Inflammatory macrophage treated with lipopolysaccharide for 4 hours (primary cell): Measurements from ENCODE around the gene VSTM2L.

Experiments
- DNase-seq: peaks from one replicate; pipeline ENCODE4 v3.0.0-alpha.2; 2020

The VSTM2L gene

DNA sequence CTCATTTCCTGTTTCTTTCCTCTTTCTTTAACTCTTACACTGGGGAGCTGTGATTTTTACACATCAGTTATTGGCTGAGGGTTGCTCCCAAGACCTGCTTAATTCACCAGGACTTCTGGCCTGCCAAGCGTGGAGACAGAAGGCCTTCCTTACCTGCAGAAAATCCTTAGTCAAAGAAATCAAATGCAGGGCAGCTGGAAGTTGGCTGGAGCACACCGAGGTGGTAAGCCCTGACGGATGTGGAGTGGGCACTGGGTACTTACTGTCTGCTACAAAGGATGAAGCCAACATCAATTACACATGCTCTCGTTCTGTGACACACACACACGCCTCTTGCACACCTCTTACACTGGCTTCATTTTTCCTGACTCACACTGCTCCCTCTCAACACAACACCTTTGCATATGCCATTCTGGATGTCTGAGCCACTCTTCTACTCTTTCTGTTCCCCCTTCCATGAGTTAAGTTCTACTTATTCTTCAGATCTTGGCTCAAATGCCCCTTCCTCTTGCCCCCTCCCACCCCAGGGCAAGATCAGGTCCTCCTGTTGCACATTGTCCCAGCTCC is 68.7 kb downstream of the VSTM2L start:
- no peak for DNase-seq

DNA sequence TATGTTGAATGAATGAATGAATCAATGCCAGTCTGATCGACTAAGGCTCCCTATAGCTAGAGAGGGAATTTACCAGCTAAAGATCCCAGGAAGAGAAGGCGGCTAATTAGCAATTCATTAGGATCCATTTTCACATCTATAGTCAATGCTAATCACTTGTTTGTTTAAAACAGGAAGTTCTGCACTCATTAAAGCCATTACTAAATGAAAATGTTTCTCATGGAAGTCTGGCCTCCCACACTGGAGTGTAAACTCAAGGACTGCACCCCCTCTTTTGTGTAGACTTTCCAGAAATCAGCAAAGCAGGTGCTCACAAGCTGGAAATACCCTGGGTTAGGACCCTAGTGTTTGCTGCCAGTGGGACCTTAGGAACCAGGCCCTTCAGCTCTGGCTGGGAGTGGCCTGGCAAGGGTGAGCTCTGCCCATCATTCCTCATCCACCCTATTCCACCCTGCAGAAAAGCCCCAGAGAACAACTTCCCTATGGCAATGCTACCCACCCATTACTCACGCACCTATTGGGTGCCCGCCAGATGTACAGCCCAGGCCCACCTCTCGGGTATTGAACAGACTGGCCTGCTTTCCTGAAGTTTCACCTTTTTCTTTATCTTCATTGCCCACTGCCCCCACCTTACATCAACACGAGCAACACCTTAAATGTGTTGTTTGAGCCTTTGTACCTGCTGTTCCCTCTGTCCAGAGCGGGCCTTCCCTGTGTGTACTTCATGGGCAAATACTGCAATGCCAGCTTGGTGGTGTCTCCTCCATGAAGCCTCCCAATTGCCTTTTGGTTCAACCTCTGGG is 69.5 kb downstream of the VSTM2L start:
- no peak for DNase-seq

DNA sequence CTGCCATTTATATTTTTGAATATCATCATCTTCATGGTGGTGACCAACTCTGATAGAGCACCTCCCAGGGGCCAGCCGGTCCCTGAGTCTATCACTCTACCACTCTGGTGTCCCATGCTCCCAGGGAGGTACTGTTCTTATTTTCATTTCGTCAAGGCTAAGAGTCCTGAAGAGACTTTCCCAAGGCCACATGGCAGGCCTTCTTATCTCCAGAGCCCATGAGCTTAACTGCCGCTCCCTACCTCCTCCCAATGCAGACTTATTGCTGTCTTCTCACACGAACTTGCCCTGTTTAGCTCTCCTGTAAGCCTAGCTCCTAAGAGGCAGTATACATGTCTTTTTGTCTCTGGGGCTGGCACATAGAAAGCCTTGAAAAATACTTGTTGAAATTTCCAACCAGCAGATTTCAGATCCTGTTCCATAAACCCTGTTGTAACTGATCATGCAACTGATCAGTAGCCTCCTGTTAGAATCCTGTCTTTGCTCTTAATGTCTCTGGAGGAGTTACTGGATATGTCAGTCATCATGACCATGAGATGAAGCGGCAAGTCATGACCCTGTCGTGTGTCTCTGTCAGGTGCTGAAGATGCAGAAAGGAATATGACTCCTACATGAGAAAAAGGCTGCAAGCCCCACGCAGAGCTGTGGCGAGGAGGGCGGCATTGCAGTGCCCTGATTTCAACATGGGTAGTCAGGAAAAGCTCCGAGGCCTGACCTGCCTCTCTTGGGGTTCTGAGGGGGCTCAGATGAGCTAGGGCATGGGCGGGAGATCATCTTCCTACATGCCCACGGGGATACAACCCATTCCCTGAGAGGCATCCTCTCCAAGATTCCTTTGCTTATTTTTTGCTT is 70.4 kb downstream of the VSTM2L start:
- DNase-seq, result no peak

DNA sequence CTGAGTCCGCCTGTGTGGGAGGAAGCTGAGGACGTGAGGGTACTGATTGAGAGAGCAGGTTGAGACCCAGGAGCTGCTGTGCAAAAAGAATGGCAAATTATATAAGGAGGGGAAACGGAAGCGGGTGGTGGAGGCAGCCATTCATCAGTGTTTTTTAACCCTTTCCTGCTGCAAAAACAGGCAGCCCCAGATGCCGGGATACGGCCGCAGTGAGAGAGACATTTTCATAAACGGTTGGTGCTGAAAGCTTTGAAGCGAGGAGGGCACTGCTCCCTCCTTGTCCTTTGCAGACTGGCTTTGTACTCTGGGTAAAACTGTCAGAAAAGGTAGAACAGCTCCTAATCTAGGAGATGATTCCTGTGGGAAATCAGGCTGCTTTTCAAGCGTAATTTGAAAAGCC is 74.0 kb downstream of the VSTM2L start:
- DNase-seq, result no peak

DNA sequence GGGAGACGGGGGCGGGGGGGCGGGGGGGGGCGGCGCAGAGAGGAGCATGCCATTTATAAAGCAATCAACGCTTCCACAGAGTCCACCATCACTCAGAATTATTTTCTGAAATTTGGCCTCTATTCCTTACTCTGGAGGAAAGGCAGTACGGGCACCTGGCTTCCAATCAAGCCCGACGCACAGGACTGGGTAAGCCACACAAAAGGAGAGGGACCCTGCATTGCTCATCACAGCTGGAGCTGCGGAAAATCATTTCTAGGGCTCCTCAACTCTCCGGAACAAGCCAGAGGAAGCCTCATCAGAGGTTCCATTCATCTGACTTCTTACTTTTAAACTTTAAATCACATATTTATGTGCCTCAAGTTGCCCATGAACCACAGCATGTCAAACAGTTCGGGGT is 74.4 kb downstream of the VSTM2L start:
- DNase-seq, result no peak

DNA sequence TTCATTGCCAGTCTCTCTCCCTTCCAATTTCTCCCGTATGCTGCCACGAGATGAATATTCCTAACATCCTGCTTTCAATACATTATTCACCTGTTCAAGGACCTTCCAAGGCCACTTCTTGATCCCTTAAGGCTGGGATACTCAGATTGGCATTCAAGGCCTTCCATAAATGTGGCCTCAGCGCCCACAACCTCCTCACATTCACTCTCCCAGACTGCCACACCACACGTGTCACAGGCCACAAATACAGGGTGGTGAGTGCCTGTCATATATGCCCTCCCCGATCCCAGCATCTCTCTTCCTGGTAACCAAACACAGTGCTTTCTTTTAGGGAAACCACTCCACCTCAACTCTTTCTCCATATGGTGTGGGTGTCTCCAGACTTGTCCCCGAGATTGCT is 74.9 kb downstream of the VSTM2L start:
- no peak for DNase-seq

DNA sequence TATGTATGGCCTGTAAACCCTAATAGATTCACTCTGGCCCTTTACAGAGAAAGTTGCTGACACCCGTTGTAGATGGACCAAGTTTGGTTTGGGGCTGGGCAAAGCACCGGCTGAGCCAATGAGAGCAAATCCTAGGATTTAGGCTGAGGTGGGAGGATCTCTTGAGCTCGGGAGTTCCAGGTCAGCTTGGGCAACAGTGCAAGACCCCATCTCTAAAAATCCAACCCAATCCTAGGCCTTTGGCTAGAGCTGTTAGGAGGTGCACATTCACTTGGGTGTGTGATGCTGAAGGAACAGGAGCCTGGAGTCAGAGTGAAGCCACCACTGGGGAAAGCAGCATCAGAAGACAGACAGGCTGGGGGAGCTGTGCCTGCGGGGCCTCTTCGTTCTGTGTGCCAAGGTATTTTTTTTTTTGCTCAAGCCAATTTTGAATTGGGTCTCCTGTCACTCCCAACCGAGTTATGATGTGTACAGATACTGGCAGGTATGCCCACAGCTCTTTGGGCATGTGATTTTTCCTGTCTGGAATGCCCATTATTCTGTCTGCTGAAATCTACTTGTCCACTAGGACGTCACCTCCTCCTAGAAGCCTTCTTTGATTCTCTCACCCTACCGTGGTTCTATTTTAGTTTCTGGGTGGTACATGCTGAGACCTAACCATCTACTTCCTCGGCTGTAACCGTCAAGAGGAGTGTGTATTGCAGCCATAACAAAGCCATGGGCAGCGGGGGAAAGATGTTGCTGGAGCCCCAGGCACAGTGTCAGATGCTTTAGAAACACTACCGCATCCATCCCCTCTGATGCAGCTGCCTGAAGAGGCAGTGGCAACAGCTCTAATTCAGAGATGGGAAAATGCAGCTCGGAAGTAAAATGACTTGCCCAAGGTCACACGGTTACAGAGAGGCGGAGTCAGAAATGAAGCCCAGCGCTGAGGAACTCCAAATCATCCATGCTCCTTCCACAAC is 76.4 kb downstream of the VSTM2L start:
- no peak for DNase-seq

DNA sequence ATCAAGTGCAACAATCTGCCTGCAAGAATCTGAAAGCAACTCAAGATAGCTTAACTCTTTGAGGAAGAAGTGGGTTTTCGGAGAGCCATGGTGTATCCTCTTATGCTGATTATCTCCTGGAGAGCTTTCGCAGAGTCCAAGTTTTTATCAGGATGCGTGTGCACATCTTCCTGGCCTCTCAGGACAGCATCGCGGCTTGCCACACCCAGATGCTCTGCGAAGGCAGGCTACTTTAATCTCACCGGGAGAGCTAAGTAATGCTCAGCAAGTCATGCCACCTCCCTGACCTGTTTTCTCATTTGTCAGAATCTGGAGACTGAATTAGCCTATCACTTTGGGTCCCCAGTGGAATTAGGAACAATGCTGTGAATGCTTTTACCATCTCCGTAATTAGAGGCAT is 77.5 kb downstream of the VSTM2L start:
- DNase-seq, result no peak

DNA sequence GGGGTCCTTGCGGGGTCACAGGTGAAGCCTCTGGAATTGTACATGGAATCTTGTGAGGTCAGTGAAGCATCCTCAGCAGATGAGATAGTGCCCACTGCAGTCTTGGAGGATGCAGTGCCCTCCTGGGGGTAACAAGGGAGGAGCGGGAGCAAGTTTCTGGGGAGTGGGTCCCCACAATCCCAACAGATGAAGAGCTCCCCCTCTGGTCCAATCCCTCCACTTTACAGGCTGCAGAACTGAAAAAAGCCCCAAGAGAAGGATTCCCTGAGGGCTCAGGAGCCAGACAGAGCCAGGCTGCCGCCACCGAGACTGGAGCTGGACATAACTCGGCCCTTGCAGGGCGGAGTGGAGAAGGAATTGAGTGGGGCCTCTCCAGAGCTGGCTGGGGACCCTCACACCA is 77.9 kb downstream of the VSTM2L start:
- DNase-seq, result no peak

DNA sequence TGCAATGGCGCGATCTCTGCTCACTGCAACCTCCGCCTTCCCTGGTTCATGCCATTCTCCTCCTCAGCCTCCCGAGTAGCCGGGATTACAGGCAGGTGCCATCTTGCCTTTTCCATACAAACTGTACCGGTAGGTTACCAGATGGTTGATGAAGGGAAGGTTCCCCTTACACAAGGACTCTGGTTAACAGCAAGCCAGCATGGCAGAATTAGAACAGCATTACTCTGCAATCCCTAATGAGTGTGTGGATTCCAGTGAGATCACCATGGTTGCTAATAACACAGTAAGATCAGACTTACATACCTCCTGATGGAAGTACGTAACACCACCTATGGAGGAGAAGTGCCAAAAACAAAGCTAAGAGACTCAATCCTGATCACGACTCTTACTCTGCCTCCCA is 78.6 kb downstream of the VSTM2L start:
- DNase-seq, result no peak

DNA sequence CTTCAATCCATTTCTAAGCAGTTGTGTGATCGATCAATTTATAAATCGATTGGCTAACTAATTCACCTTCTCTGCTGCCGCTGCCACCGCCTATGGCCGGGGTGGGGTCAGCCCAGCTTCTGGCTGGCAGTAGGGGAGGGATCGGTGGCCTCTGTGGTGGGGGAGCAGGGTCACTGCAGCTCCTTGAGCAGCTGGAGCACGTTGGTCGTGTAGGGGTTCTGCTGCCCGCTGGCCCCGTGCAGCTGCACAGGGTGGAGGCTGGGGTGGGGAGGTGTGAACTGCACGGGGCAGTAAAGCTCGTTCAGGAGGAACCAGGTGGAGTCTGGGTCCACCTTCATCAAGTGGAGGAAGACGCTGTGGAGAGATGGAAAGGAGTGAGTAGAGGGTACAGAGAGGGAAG is 80.4 kb downstream of the VSTM2L start:
- no peak for DNase-seq

DNA sequence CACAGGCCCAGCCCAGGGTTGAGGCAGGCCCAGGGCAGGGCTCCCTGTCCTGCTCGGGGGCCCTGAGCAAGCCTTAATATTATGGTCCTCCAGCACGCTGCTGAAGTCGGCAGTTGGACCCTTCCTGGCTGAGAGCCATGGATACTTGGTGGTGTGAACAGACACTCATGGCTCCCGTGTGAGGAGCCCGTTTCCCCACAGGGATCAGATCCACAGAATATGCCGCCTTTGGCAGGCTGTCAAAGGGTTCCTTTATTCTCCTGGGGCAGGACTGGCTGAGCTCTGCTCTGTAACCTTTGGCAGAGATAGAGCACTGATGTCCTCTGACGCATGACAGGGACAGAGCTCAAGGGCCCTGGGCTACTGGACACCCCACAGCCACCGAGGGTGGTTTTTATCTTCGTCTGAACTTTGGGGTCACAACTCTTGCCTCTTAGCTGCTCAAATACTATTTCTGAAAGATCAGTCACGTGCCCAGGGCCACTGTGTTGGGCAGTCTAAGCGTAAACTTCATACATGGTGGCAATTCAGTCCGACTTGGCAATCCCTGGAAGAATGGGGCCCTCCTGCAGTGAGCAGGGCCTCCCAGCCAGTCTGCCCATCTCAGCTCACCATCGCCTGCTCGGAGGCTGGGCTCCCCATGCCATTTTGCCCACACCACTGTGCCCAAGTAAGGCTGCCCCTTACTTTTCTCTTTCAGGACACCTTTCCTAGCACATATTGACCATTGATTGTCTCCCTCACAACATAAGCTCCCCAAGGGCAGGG is 81.3 kb downstream of the VSTM2L start:
- DNase-seq, result no peak

DNA sequence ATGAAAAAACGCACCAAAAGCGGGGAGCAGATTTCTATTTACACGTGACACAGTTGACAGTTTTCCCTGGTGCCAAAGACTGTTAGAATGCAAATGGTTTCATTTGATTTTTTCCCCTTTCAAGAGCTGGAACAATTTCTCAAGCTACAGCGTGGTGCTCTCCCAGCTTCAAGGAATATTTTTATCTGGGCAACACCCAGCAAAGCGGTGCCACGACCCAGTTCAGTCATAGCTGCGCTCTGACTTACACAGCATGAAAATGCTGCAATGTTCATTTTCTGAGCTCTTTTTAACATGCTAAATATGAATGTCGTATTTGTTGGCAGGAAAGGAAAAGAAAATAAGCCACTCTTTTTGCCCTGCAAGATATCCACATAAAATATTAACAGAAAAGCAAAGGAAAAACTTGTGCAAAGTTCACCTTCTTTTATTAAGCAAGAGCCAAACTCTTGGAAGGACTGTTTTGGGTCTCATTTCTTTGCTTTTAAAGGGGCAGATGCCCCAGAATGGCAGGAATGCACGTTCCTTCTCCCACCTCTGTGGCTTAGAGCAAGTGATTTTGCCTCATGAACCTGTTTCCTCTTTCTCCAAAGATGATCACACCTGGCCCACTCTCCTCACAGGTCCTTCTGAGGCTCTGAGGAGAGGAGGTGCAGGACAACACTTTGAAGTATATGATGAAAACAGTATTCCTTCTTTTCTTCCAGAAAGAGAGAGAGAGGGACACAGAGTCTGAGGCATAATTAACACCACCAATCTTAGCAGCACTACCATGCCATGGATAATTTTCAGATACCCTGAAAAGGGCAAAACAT is 83.3 kb downstream of the VSTM2L start:
- no peak for DNase-seq

DNA sequence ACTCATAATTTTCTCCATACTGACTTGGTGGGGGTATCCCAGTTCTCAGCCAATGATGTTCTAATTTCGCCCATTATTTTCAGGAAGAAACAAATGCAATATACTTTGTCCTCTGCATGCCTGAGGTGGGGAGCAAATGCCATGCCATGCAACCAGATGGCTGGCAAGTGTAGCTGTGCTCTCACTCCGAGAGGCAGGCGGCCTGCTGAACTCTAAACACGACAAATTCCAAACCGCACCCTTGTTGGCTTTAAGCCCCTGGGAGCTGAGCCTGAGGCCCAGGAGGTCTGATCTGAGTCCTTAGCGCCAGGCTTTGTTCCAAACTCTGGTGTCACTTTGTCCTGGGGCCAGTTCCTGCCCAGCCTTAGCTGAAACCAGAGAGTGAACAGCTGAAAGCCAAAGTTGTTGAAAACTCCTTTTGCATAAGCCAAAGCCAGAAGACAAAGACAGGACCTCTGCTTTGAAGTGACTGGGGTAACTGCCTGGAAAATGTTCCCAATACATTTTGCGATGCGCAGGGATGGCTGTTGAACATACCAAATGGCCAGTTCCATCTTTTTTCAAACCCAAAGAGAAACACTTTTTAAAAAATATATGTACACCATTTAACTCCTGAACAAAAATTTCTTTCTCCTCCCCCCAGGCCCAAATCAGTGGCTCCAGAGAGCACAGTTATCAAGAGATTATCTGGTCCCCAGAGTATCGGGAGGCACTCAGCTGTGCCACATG is 84.1 kb downstream of the VSTM2L start:
- no peak for DNase-seq

DNA sequence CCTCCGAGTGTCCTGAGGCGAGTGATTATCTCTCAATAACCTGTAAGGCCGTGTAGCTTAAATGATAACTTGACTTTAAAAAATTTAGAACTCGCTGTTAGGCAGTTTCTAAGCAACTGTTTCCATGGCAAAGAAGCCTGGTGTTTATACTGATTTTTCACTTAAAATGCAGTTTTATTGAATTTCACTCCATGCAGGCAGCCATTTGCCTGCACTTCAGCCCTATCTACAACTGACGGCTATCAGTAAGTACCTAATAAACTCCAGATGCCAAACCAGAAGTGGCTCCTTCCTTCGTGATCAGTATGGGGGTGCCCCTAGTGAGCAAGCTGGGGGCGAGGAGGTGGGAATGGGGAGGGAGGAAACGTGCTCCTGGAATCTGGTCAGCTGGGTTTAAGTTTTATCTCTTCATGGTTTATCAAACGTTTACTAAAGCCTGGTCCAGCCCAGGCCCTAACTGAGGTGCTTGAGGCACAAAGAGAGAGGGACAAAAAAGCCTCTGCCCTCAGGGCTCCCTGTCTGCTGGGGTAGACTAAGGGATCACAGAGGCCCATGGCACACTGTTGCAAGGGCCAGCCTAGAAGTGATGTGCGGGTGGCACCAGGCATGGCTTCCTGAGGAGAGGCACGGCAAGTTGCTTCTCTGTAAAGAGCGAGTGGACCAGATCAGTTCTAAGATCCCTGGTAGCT is 84.8 kb downstream of the VSTM2L start:
- no peak for DNase-seq

DNA sequence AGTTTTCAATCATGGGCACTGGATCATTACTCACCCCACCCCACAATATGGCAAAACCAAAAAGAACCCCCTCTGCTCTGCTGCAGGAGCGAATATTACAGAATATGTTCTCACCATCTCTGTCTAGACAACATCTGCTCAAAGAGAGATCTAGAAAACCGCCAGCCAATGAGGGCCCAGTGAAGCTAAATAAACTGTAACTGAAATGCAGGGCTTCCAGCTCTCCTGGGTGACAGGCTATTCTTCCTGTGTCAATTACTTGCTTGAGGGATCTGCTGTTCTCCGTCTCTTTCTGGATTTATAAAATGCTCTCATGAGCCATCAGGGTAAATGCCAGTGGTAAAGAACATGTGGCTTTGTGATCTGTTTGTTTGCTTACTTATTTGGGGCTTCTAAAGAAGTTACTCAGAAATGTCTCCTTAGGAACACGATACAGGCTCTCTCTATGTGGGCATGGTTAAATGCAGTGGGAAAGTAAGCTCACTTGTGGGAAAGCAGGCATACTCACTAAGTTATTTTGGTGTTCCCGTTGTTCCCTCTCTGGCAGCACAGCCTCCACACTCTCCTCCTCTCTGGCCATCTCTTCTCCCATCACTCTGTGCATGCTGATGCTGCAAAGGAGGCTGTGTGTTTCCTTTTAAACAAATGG is 85.5 kb downstream of the VSTM2L start:
- no peak for DNase-seq

DNA sequence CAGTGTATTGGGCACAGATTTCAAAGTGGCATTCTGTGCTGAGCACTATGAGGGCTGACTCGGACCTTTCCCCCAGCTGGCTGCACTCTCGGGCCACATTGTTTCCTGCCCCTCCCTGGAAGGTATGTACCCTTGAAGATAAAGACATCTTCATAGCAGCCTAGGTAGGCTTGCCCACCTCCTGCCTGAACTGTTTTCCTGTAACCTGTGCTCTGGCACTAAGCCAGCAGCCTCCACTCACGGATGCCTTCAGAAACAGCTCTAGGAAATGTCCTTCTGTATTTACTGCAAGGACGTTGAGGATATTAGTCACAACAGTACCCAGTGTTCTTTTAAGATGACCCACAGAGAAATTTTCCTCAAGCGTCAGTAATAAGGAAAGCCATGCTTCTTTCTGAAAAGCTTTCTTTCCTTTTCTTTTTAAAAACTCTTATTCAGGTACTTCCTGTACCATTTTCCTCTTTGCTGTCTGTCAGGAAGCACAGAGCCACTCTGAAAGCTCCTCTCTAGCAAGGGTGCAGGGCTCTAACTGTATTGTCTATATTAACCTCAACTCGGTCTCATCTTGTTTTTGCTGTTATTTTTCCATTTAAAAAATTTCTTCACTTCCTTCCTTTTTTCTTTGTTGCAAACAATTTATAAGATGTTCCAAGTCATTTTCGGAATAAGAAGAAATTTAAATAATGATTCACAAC is 86.8 kb downstream of the VSTM2L start:
- peak; percentile 12 for DNase-seq

DNA sequence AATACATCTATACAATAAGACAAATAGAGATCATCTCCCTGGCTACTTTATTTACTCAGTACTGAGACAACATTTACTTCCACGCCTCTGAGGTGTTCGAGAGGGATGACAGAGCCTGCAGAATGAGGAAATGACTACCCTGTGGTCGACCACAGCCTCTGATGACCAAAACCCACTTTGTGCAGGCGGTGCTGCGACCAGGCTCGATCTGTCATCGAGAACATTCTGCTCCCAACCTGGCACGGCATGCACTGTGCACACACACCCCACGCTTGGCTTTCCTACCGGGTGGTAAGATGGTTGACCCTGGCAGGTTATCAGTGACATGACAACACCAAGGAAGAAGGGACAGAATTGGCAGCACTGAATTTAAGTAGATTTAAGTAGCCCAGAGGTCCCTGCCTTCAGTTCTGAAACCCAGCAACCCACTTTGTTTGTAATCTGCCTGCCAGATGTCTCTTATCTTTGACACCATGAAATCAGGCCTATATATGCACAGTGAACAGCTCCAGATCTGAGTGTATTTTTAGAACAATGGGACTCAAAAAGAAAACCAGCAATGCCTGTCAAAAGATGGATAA is 87.7 kb downstream of the VSTM2L start:
- DNase-seq, result peak; percentile 88
